GM21528 (cell line): ENCODE measurements around the gene MRPL17.

ENCODE experiments used
- ATAC-seq: cut with Tn5 transposase; IDR thresholded peaks from one replicate; pipeline ENCODE4 v1.9.1; 2021; ENCODE audit warnings: mild to moderate bottlenecking, moderate library complexity; ENCODE audit not compliant: unreplicated experiment, low FRiP score

The MRPL17 gene

DNA sequence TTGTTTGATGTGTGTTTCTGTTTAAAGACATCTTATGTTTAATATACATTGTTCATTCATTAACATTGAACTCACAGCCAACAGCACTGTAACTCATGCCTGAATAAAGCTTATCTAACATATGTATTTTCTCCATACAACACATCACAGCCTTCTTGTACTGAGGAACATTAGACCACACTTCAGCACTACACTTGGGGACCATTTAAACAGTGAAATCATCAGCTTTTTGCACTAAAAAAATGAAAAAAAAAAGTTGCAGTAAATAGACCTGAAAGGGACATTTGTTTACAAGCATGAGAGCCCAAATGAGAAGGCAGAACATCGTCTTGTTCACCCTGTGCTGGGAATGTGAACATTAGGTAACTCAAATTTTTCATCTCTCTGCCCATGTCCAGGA, 48.6 kb downstream of the MRPL17 start:
- ATAC-seq = no peak

DNA sequence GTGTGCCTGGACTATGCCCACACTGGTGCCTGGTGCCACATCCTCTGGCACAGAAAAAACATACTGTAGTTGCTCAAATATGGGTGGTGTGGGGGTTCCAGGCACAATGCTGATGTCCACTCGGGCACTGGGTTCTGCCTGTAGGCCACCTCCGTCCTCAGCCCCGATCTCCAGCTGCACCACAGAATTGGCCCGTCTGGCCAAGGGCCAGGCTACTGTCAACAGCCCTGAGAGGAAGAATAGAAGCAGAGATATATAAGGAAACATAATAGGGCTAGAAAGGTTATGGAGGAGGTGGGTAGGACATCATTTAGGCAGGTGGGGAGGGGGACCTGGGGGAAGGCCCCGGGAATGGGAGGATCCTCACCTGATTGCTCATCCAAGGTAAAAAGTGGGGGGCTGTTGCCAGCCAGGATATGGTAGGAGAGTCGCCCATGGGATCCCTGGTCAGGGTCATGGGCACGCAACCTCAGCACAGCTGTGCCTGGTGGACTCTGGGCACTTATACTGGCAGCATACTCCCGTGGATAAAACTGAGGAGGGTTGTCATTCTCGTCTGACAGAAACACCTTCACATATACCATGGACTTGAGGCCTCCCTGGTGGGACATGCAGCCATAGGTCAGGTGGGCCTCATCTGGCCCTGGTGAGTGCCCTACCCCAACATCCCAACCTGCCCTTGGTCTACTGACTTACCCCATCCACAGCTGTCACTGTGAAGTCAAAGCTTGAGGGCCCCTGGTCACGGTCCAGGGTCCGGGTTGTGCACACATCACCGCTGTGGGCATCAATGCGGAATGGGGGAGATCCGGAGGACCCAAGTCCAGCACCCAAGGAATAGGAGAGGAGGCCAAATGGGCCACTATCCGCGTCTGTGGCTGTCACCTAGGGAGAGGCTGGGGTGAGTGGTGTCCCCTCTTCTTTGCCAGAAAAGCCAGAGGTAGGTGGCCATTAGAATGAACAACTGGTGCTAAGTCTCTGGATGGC, 49.4 kb downstream of the MRPL17 start:
- ATAC-seq = no peak

DNA sequence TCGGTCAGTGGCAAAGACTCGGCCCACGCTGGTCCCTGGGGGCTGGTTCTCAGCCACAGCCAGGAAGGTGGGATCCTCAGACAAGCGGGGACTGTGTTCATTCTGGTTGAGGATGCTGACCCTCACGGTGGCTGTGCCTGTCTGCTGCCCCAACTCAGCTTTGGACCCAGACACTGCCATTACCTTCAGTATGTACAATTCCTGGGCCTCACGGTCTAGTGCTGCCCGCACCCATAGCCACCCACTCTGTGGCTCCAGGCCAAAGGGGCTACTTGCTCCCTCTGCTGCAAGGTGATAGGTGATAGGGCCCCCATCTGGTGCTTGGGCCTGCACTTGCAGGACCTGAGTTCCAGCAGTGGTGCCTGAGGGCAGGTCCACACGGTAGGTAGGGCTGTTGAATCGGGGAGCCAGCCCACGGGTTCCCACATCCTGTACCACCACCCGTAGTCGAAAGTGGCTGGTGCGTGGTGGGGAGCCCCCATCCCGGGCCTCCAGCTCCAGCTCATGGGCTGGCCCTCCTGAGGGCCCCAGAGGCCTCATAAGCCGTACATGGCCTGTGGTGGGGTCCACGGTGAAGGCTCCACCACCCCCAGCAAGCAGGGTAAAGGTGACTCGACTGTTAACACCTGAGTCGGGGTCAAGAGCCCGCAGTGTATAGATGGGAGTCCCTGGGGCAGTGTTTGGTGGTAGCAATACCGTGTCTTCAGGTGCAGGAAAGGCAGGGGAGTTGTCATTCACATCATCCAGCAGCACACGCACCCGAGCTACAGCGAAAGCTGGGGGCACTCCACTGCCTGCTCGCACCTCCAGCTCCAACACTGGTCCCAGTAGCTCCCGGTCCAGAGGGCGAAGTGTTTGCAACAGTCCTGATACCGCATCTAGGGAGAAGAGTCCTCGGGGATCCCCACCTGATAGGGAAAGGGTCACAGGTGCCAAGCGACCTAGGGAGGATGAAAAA, 50.7 kb downstream of the MRPL17 start:
- no peak for ATAC-seq

DNA sequence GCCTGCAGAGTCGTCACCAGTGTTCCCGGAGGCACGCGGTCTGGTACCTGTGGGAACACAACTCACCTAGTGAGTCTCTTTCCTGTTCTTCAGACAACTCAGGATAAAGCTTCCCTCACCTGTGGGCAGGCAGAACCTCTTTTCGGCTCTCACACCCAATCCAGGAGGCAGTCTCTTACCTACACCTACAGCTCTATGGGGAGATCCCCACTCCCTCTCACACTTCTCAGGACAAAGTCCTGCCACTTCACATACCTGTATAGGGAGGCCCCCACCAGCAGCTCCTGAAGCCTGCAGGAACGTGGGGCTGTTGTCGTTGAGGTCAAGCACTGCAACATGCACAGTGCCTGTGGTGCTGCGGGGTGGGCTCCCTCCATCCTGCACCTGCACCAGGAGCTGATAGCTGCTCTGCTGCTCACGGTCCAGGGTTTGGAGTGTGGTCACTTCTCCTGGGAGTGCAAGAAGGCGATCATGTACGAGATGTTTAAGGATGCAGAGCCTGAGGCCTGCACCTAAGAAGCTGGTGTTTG, 51.7 kb downstream of the MRPL17 start:
- no peak for ATAC-seq

- ATAC-seq = no peak
These were observed 52.4 kb downstream of the MRPL17 start for GRCh38 chr11:6630632-6631291.
